Stimulated activated CD4-positive, alpha-beta T cell treated with anti-CD3 and anti-CD28 coated beads, Interleukin-2, amount 100 ng/mL, for 4 hours (primary cell): ENCODE data around the gene ALOX5.
"Not testable (repeated sequence)": the region's sequence is repeated elsewhere in the genome, so short reads cannot be mapped to it uniquely, and the experiment has no call there.

Experiments
- DNase-seq: peaks from one replicate; pipeline ENCODE4 v3.0.0-alpha.2; 2020; ENCODE audit warnings: low read depth

The ALOX5 gene

DNA sequence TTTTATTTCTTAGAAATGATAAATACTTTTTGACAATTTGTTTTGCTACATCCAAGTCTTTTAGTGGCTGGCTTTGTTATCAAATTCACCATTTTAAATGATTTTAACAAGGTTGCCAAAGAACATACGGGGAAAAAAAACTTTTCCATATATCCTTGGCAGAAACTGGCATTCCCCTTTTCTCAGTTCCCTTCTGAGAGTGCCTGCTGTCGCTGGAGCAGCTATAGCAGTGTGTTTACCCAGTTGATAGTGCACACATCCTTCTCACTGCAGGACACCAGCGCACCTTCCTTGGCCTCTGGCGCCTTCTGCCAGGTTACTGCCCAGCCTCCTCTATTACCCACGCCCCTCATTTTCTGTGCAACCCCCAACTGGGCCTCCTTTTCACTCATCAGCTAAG is 94.1 kb downstream of the ALOX5 start:
- no peak for DNase-seq

- peak; percentile 9 for DNase-seq
These were observed 96.3 kb downstream of the ALOX5 start for GRCh38 chr10:45470098-45471012.

DNA sequence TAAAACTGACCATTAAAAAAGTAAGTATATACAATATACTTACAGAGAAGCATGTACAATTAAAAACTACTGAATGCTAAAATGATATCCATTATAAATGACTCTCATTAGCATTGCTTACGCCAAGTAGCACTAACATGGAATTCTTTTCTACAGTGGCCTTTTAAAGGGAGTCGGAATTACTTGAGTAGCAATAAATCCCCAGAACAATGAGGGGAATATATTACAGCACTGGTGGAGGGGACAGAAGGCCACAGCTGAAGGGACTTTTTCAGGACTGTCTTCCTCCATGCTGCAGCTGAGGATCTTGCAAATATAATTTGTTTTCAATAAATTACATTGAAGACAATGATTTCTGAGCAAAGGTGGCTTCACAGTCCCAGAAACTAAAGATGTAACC is 97.0 kb downstream of the ALOX5 start:
- DNase-seq, result no peak

- no peak for DNase-seq
These were observed 97.7 kb downstream of the ALOX5 start for GRCh38 chr10:45471531-45472310.

GRCh38 chr10:45473126-45473525 is 99.1 kb downstream of the ALOX5 start:
- DNase-seq, result no peak

- DNase-seq, result no peak
These were observed 102.5 kb downstream of the ALOX5 start for GRCh38 chr10:45476559-45476958.

DNA sequence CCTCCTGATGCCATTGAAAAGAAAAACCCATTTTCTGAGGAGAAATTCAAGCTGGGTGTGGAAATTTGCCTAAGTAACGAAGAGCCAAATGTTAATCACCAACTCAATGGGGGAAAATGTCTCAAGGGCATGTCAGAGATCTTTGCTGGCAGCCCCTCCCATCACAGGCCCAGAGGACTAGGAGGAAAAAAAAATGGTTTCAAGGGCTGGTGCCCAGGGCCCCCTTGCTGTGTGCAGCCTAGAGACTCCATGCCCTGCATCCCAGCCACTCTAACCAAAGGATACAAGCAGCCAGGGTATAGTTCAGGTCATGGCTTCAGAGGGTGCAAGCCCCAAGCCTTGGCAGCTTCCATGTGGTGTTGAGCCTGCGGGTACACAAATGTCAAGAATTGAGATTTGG is 106.3 kb downstream of the ALOX5 start:
- DNase-seq, result no peak

DNA sequence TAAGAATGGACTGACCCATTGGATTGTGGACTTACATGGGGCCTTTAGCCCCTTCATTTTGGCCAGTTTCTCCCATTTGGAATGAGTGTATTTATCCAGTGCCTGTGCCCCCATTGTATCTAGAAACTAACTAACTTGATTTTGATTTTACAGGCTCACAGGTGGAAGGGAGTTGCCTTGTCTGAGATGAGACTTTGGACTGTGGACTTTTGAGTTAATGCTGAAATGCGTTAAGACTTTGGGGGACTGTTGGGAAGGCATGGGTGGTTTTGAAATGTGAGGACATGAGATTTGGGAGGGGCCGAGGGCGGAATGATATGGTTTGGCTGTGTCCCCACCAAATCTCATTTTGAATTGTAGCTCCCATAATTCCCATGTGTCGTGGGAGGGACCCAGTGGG is 107.1 kb downstream of the ALOX5 start:
- DNase-seq, result not testable (repeated sequence)

DNA sequence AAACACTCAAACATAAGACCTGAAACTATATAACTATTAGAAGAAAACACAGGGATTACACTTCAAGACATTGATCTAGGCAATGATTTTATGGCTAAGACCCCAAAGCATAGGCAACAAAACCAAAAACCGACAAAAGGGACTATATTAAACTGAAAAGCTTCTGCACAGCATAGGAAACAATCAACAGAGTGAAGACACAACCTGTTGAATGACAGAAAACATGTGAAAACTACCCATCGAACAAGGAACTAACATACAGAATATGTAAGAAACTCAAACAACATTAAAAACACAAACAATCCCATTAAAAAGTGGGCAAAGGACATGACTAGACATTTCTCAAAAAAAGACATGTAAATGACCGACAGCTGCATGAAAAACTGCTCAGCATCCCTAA is 109.0 kb downstream of the ALOX5 start:
- no peak for DNase-seq

- no peak for DNase-seq
These were observed 113.7 kb downstream of the ALOX5 start for GRCh38 chr10:45487735-45488134.

GRCh38 chr10:45488365-45488764 is 114.3 kb downstream of the ALOX5 start:
- DNase-seq, result no peak

- no peak for DNase-seq
These were observed 116.3 kb downstream of the ALOX5 start for GRCh38 chr10:45490277-45490676.

DNA sequence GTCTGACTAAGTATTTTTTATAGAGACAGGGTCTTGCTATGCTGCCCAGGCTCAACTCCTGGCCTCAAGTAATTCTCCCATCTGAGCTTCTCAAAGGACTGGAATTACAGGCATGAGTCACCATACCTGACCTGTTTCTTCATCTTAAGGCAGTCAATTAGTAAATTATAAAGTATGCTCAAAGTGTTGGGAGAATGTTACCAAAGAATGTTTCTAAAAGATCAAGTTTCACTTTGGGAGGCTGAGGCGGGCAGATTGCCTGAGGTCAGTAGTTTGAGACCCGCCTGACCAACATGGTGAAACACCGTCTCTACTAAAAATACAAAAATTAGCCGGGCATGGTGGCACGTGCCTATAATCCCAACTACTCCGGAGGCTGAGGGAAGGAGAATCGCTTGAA is 117.0 kb downstream of the ALOX5 start:
- DNase-seq, result no peak
